CD14-positive monocyte (primary cell): ENCODE results near the gene CCL11. TPM values are rescaled to one million over a fixed set of nuclear protein-coding genes. Genes with fewer than 3 reads are reported as not detected.

Experiments
- DNase-seq, 3 donors: peaks; one replicate each; pipeline ENCODE4 v3.0.0-alpha.2; 2011 to 2022
- H2AFZ ChIP-seq: 2 replicates; pipeline ENCODE4 v1.6.0; 2012; ENCODE audit warnings: mild to moderate bottlenecking, low read depth, low read length, inconsistent platforms; ENCODE audit not compliant: insufficient read depth, poor library complexity, severe bottlenecking
- H3K27ac ChIP-seq, 2 donors: 1 replicate in 1 of 2; 2 replicates in 1 of 2; pipeline ENCODE4 v1.5.1; 2012 to 2013; ENCODE audit warnings: low read length in 2 of 2, control low read depth in 1 of 2, inconsistent platforms in 1 of 2, low read depth in 1 of 2, mild to moderate bottlenecking in 1 of 2
- H3K27me3 ChIP-seq, 2 donors: one replicate each; pipeline versions ENCODE4 v1.6.0 to v1.6.1; 2011 to 2013; ENCODE audit warnings: low read length in 2 of 2; ENCODE audit not compliant: control insufficient read depth in 2 of 2, insufficient read depth in 2 of 2
- H3K36me3 ChIP-seq, 2 donors: replicated peaks in 1 of 2; 1 replicate in 1 of 2; 2 replicates in 1 of 2; pipeline versions ENCODE4 v1.5.1 to v1.6.1; 2012 to 2013; ENCODE audit warnings: low read length in 2 of 2, control low read depth in 1 of 2, inconsistent platforms in 1 of 2, mild to moderate bottlenecking in 1 of 2; ENCODE audit not compliant: insufficient read depth in 2 of 2, control insufficient read depth in 1 of 2
- H3K4me1 ChIP-seq, 2 donors: 1 replicate in 1 of 2; 2 replicates in 1 of 2; pipeline versions ENCODE4 v1.5.1 to v1.6.1; 2012 to 2013; ENCODE audit warnings: low read length in 2 of 2, control low read depth in 1 of 2, inconsistent platforms in 1 of 2, mild to moderate bottlenecking in 1 of 2, moderate library complexity in 1 of 2; ENCODE audit not compliant: insufficient read depth in 2 of 2, control insufficient read depth in 1 of 2
- H3K4me2 ChIP-seq: replicated peaks from 2 replicates; pipeline ENCODE3; 2012; ENCODE audit warnings: low read length, moderate library complexity, mild to moderate bottlenecking; ENCODE audit not compliant: poor library complexity, severe bottlenecking; ENCODE audit errors: extremely low read depth
- H3K4me3 ChIP-seq, 3 experiments: fragments of 200-600 bp in 1 of 3; sonication (generic) in 1 of 3; replicated peaks in 1 of 3; 1 replicate in 2 of 3; 2 replicates in 1 of 3; pipeline ENCODE4 v1.5.1; 2011 to 2013; ENCODE audit warnings: low read length in 3 of 3, mild to moderate bottlenecking in 3 of 3, control low read depth in 2 of 3, low read depth in 2 of 3, inconsistent platforms in 1 of 3, moderate library complexity in 1 of 3
- H3K79me2 ChIP-seq: 2 replicates; pipeline ENCODE4 v1.6.0; 2012; ENCODE audit warnings: mild to moderate bottlenecking, control low read depth, inconsistent platforms, low read length, moderate library complexity; ENCODE audit not compliant: insufficient read depth
- H3K9ac ChIP-seq: 2 replicates; pipeline ENCODE4 v1.6.0; 2017; ENCODE audit warnings: low read length, mild to moderate bottlenecking; ENCODE audit not compliant: insufficient read depth, poor library complexity, severe bottlenecking
- H3K9me3 ChIP-seq, 2 donors: replicated peaks in 1 of 2; 1 replicate in 1 of 2; 2 replicates in 1 of 2; pipeline versions ENCODE4 v1.5.1 to v1.6.1; 2012 to 2013; ENCODE audit warnings: low read length in 2 of 2, control low read depth in 1 of 2; ENCODE audit not compliant: control insufficient read depth in 1 of 2, insufficient read depth in 1 of 2
- H4K20me1 ChIP-seq: 2 replicates; pipeline ENCODE4 v1.6.0; 2012; ENCODE audit warnings: mild to moderate bottlenecking, low read length, control low read depth, moderate library complexity; ENCODE audit not compliant: insufficient read depth
- H3K27ac Mint-ChIP-seq, 7 donors: one replicate each; pipeline ENCODE4 v1.8.0; 2020; ENCODE audit warnings: mild to moderate bottlenecking in 7 of 7, mixed read lengths in 7 of 7, moderate library complexity in 6 of 7, inconsistent platforms in 2 of 7
- H3K27me3 Mint-ChIP-seq, 3 donors: one replicate each; pipeline ENCODE4 v1.8.0; 2021 to 2022; ENCODE audit warnings: low read depth in 3 of 3, mild to moderate bottlenecking in 3 of 3, mixed read lengths in 3 of 3, moderate library complexity in 3 of 3, inconsistent platforms in 1 of 3
- H3K36me3 Mint-ChIP-seq, 2 donors: one replicate each; pipeline ENCODE4 v1.8.0; 2020; ENCODE audit warnings: mixed read lengths in 2 of 2, inconsistent platforms in 1 of 2, mild to moderate bottlenecking in 1 of 2
- H3K4me1 Mint-ChIP-seq: one replicate; pipeline ENCODE4 v1.8.0; 2020; ENCODE audit warnings: mild to moderate bottlenecking, mixed read lengths
- H3K4me3 Mint-ChIP-seq, 2 donors: one replicate each; pipeline ENCODE4 v1.8.0; 2020; ENCODE audit warnings: mild to moderate bottlenecking in 2 of 2, mixed read lengths in 2 of 2, moderate library complexity in 1 of 2
- H3K9me3 Mint-ChIP-seq, 7 donors: one replicate each; pipeline ENCODE4 v1.8.0; 2020 to 2022; ENCODE audit warnings: mixed read lengths in 7 of 7, mild to moderate bottlenecking in 6 of 7, moderate library complexity in 6 of 7, inconsistent platforms in 2 of 7
- CTCF ChIP-seq: fragments of 200-600 bp; IDR thresholded peaks from one replicate; pipeline ENCODE4 v1.8.0; 2022; ENCODE audit warnings: antibody characterized with exemption, mild to moderate bottlenecking
- WGBS: methylation state at CpG from one replicate; pipeline ENCODE4 v1.1.5; 2013; ENCODE audit warnings: missing lambda C conversion rate; ENCODE audit not compliant: insufficient coverage; 5-methylcytosine and 5-hydroxymethylcytosine counted together
- intact Hi-C, 2 donors: fragments of 100-400 bp; cut with micrococcal nuclease; formaldehyde crosslinking; loops; one replicate each; pipeline versions ENCODE4 v1.15.0 to v1.15.1; 2023
- polyA plus RNA-seq, 3 donors: library from polyadenylated mRNA; depleted of rRNA in 1 of 3; unstranded in 2 of 3; stranded (reverse) in 1 of 3; fragments of 300-500 nt in 2 of 3; fragments of >200 nt in 1 of 3; fragmentation: Illumina TruSeq in 2 of 3; gene quantifications; 1 replicate in 2 of 3; 2 replicates in 1 of 3; pipeline ENCODE4 v1.2.3, GENCODE V29; 2012 to 2021

The CCL11 gene
- polyA plus RNA-seq, 3 donors, result not detected

GRCh38 chr17:34254146-34254545, 31.4 kb upstream of the CCL11 start:
- Histone ChIP-seq H3K27me3 (no peaks in the 10 kb centered on the region), H3K27ac (no peak overlapping the region), H3K4me2 (no peak overlapping the region), H3K9ac (no peak overlapping the region), H3K79me2 (no peaks in the 10 kb centered on the region), H3K36me3 (no peaks in the 10 kb centered on the region), H2AFZ (no peak overlapping the region), H3K9me3 (no peaks in the 10 kb centered on the region), H3K4me3 (no peak overlapping the region), H3K4me1 (peaks cover 52 to 55% of the 10 kb centered on the region in 2 donors), H4K20me1 (no peaks in the 10 kb centered on the region)
- Mint-ChIP-seq H3K27me3 (peaks cover 0 to 6% (median 3%) of the 10 kb centered on the region in 3 donors), H3K36me3 (peaks cover 3 to 13% of the 10 kb centered on the region in 2 donors), H3K4me3 (no peak overlapping the region), H3K4me1 (peaks cover 51% of the 10 kb centered on the region), H3K9me3 (peaks cover 0 to 4% (median 0%) of the 10 kb centered on the region in 7 donors), H3K27ac (peak overlapping the region in 1 of 7 donors; percentile 6)
- WGBS, result 80% methylated on average over 1 of the region's 3 CpGs
- TF ChIP-seq CTCF, result no peak
- intact Hi-C loops, result loop anchor here in 1 of 2 donors (10.0 kb wide), 1 partner anchor 61 kb away; the partner anchor contains the start of gene CCL8
- no peak for DNase-seq

GRCh38 chr17:34254651-34255380, 30.7 kb upstream of the CCL11 start, which contains the start of gene CCL2:
CCL2 (plus strand) TSS chr17:34255285; CDS start chr17:34255350, 65 bp downstream.
- Histone ChIP-seq H3K9me3 (no peaks in the 10 kb centered on the region), H3K9ac (no peak within 1 kb of the TSS), H3K79me2 (no peaks in the 10 kb centered on the region), H3K36me3 (no peaks in the 10 kb centered on the region), H4K20me1 (no peaks in the 10 kb centered on the region), H3K27ac (no peak within 1 kb of the TSS), H3K27me3 (no peaks in the 10 kb centered on the region), H3K4me2 (peak within 1 kb of the TSS; percentile 68), H3K4me3 (peak within 1 kb of the TSS in 1 of 3 experiments; percentile 59), H3K4me1 (peaks cover 46 to 48% of the 10 kb centered on the region in 2 donors), H2AFZ (peak within 1 kb of the TSS; percentile 46)
- intact Hi-C loops, result loop anchor here (5.0 to 10.0 kb wide), 3 partner anchors 33 to 107 kb away; partner anchors contain the start of genes CCL1 (in 1 of the 2) and CCL8 (in 1 of the 2)
- Mint-ChIP-seq H3K27ac (peak within 1 kb of the TSS in 6 of 7 donors; percentile 19 to 71 (median 60)), H3K4me3 (peak within 1 kb of the TSS; percentile 61 to 83), H3K27me3 (peaks cover 0 to 6% (median 3%) of the 10 kb centered on the region in 3 donors), H3K36me3 (peaks cover 3 to 13% of the 10 kb centered on the region in 2 donors), H3K9me3 (peaks cover 0 to 4% (median 0%) of the 10 kb centered on the region in 7 donors), H3K4me1 (peaks cover 52% of the 10 kb centered on the region)
- no peak for TF ChIP-seq CTCF
- DNase-seq, result peak in 2 of 3 donors; percentile 30 to 49
- WGBS, result 0% methylated on average over 11 of the region's 11 CpGs
